GM19452 (cell line): Measurements from ENCODE around the gene TLR1.
A peak's percentile ranks its signal among the peaks of the same experiment; 100 is the strongest.
"Not testable (repeated sequence)": the region's sequence is repeated elsewhere in the genome, so short reads cannot be mapped to it uniquely, and the experiment has no call there.

Experiments used
- ATAC-seq: cut with Tn5 transposase; IDR thresholded peaks from one replicate; pipeline ENCODE4 v1.9.1; 2021; ENCODE audit not compliant: unreplicated experiment

TLR1 gene

GRCh38 chr4:38775326-38775725 lies 29.3 kb downstream of the TLR1 start:
- no peak for ATAC-seq

- ATAC-seq, result no peak
Measured at GRCh38 chr4:38774181-38774955, 30.2 kb downstream of the TLR1 start.

- not testable (repeated sequence) for ATAC-seq
Measured at GRCh38 chr4:38770281-38770680, 34.3 kb downstream of the TLR1 start.

- ATAC-seq, result no peak
Measured at GRCh38 chr4:38769857-38770256, 34.7 kb downstream of the TLR1 start.

- ATAC-seq, result no peak
Measured at GRCh38 chr4:38769441-38769840, 35.1 kb downstream of the TLR1 start.

- no peak for ATAC-seq
Measured at GRCh38 chr4:38768968-38769394, 35.6 kb downstream of the TLR1 start.

- ATAC-seq, result not testable (repeated sequence)
Measured at GRCh38 chr4:38766940-38767339, 37.7 kb downstream of the TLR1 start.

- no peak for ATAC-seq
Measured at GRCh38 chr4:38765382-38765781, 39.2 kb downstream of the TLR1 start.

GRCh38 chr4:38764277-38764676 lies 40.3 kb downstream of the TLR1 start:
- ATAC-seq, result no peak

- ATAC-seq, result no peak
Measured at GRCh38 chr4:38762560-38762959, 42.0 kb downstream of the TLR1 start.

- no peak for ATAC-seq
Measured at GRCh38 chr4:38759790-38760122, 44.8 kb downstream of the TLR1 start.

- no peak for ATAC-seq
Measured at GRCh38 chr4:38759113-38759789, 45.3 kb downstream of the TLR1 start.

- no peak for ATAC-seq
Measured at GRCh38 chr4:38757945-38758600, 46.5 kb downstream of the TLR1 start.

- ATAC-seq, result no peak
Measured at GRCh38 chr4:38752941-38753806, 51.4 kb downstream of the TLR1 start.

GRCh38 chr4:38752372-38752940 lies 52.1 kb downstream of the TLR1 start:
- ATAC-seq, result peak; percentile 99

- no peak for ATAC-seq
Measured at GRCh38 chr4:38751341-38752010, 53.1 kb downstream of the TLR1 start.

- ATAC-seq, result no peak
Measured at GRCh38 chr4:38749336-38749735, 55.3 kb downstream of the TLR1 start.

- ATAC-seq, result no peak
Measured at GRCh38 chr4:38747629-38748028, 57.0 kb downstream of the TLR1 start.
